Progenitor cell of endocrine pancreas (in vitro differentiated cells): Measurements from ENCODE around the gene MX2. TPM values are rescaled to one million over a fixed set of nuclear protein-coding genes. Genes with fewer than 3 reads are reported as not detected.
"Not testable (repeated sequence)": the region's sequence is repeated elsewhere in the genome, so short reads cannot be mapped to it uniquely, and the experiment has no call there.

Experiments used
- DNase-seq: peaks from one replicate; pipeline ENCODE4 v3.0.0; 2021; ENCODE audit warnings: low spot score; ENCODE audit not compliant: unreplicated experiment
- H3K27ac Mint-ChIP-seq: 2 replicates; pipeline ENCODE4 v1.8.0; 2021; ENCODE audit warnings: mild to moderate bottlenecking, moderate library complexity, mixed read lengths
- H3K27me3 Mint-ChIP-seq: 2 replicates; pipeline ENCODE4 v1.8.0; 2021; ENCODE audit warnings: mixed read lengths
- H3K36me3 Mint-ChIP-seq: 2 replicates; pipeline ENCODE4 v1.8.0; 2022; ENCODE audit warnings: mixed read lengths; ENCODE audit not compliant: insufficient read depth
- H3K4me1 Mint-ChIP-seq: 2 replicates; pipeline ENCODE4 v1.8.0; 2021; ENCODE audit warnings: low read depth, mixed read lengths
- H3K4me3 Mint-ChIP-seq: 2 replicates; pipeline ENCODE4 v1.8.0; 2021; ENCODE audit warnings: low read depth, mild to moderate bottlenecking, moderate library complexity, mixed read lengths
- H3K9me3 Mint-ChIP-seq: 2 replicates; pipeline ENCODE4 v1.8.0; 2021; ENCODE audit warnings: low read depth, mixed read lengths
- total RNA-seq: library from RNA; stranded (reverse); gene quantifications from 2 replicates; pipeline ENCODE4 v1.2.1, GENCODE V29; 2021
- TF ChIP-seq, protein P1 (sequence below): fragments of 200-600 bp; sonication (generic); IDR thresholded peaks from one replicate; pipeline ENCODE4 v1.5.0; 2021; ENCODE audit warnings: antibody characterized with exemption, mild to moderate bottlenecking; ENCODE audit not compliant: unreplicated experiment

MX2 gene
- total RNA-seq, 1 donor from 2014 or later = 0.86 TPM

DNA sequence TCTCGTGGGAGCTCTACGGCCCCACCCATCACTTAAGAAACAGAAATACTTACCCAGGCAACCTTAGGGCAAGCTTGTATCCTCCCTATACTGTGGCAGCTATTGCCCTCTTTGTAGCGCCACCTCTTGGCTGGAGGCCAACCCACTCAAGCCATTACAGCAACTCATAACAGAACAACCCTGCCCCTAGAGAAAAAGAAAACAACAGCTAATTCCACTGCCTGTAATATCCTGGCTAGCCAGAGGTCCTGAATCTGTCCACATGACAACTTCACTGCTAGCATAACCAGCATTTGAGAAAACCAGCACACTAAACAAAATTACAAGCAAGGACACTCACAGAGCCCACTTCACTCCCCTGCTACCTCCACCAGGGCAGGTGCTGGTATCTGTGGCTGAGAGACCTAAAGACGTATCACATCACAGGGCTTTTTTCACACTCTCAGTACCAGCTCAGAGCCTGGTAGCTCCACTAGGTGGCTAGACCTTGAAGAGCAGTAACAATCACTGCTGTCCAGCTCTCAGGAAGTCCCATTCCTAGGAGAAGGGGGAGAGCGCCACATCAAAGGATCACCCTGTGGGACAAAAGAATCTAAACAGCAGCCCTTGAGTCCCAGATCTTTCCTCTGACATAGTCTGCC is 49.7 kb downstream of the MX2 start:
- no peak for DNase-seq
- Mint-ChIP-seq H3K36me3 (no peaks in the 10 kb centered on the region), H3K27me3 (peaks cover 17% of the 10 kb centered on the region), H3K27ac (no peak overlapping the region), H3K4me1 (no peaks in the 10 kb centered on the region), H3K4me3 (no peak overlapping the region), H3K9me3 (peaks cover 36% of the 10 kb centered on the region)
- TF ChIP-seq, protein P1, sequence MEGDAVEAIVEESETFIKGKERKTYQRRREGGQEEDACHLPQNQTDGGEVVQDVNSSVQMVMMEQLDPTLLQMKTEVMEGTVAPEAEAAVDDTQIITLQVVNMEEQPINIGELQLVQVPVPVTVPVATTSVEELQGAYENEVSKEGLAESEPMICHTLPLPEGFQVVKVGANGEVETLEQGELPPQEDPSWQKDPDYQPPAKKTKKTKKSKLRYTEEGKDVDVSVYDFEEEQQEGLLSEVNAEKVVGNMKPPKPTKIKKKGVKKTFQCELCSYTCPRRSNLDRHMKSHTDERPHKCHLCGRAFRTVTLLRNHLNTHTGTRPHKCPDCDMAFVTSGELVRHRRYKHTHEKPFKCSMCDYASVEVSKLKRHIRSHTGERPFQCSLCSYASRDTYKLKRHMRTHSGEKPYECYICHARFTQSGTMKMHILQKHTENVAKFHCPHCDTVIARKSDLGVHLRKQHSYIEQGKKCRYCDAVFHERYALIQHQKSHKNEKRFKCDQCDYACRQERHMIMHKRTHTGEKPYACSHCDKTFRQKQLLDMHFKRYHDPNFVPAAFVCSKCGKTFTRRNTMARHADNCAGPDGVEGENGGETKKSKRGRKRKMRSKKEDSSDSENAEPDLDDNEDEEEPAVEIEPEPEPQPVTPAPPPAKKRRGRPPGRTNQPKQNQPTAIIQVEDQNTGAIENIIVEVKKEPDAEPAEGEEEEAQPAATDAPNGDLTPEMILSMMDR = no peak

DNA sequence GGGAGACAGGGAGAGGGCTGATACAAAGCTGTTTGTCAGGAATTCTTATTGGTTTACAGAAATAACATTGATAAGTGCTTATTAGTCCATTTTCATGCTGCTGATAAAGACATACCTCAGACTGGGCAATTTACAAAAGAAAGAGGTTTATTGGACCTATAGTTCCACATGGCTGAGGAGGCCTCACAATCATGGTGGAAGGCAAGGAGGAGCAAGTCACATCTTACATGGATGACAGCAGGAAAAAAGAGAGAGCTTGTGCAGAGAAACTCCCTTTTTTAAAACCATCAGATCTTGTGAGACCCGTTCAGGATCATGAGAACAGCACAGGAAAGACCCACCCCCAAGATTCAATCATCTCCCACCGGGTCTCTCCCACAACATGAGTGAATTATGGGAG is 55.7 kb downstream of the MX2 start:
- not testable (repeated sequence) for H3K4me3 Mint-ChIP-seq, H3K27ac Mint-ChIP-seq, H3K36me3 Mint-ChIP-seq, H3K27me3 Mint-ChIP-seq, DNase-seq
- peaks cover 27% of the 10 kb centered on the region for H3K9me3 Mint-ChIP-seq
- H3K4me1 Mint-ChIP-seq = peaks cover 17% of the 10 kb centered on the region

DNA sequence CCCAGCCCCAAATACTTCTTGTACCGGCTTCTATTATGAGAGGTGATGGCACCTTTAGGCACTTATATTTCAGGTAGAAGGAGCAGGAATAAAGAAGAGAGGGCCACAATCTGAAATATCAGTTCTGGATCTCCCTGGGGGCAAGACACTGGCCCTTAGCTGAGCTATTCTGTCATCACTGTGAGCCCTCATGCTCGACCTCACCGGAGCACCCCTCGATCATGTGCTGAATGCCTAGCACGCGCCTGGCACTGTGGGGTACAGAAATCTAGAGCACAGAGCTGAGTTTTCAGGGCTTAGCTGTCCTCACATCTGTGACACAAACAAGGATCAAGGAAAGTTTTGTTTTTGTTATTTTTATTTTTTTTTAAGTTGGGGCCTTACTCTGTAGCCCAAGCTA is 56.6 kb downstream of the MX2 start:
- H3K27ac Mint-ChIP-seq = no peak overlapping the region
- DNase-seq = no peak
- H3K27me3 Mint-ChIP-seq = peaks cover 2% of the 10 kb centered on the region
- H3K9me3 Mint-ChIP-seq = peaks cover 19% of the 10 kb centered on the region
- TF ChIP-seq, protein P1 = no peak
- H3K4me3 Mint-ChIP-seq = peak overlapping the region; percentile 22
- H3K4me1 Mint-ChIP-seq = peaks cover 17% of the 10 kb centered on the region
- H3K36me3 Mint-ChIP-seq = no peaks in the 10 kb centered on the region

DNA sequence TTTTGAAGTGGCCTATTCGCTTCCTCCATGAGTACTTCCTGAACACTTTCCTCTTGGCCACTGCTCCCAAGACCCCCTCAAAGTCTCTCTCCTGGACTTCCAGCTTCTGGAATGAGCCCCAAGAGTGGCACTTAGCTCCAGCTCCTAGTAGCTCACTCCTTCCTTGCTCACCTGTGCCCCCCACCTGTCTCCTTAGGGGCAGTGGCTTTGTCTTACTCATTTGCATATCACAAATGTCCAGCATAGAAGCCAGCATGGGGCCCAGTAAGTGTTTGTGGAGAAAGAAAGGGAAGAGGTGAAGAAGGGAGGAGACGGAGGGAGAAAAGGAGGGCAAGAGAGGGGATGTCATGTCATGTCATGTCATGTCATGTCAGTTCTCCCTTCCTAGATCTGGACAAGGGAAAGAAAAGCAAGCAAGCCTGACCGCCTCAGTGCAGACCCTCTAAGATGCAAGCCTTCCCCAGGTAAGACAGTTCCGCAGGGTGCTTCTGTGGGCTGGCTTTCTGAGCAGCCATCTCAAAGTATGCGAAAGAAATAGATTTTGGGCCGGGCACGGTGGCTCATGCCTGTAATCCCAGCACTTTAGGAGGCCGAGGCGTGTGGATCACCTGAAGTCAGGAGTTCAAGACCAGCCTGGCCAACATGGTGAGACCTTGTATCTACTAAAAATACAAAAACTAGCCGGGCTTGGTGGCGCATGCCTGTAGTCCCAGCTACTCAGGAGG is 57.3 kb downstream of the MX2 start:
- H3K36me3 Mint-ChIP-seq = no peaks in the 10 kb centered on the region
- H3K4me1 Mint-ChIP-seq = peaks cover 17% of the 10 kb centered on the region
- peak overlapping the region; percentile 79 for H3K4me3 Mint-ChIP-seq
- DNase-seq = no peak
- peaks cover 2% of the 10 kb centered on the region for H3K27me3 Mint-ChIP-seq
- H3K9me3 Mint-ChIP-seq = peaks cover 15% of the 10 kb centered on the region
- TF ChIP-seq, protein P1 = no peak
- H3K27ac Mint-ChIP-seq = peak overlapping the region; percentile 1

DNA sequence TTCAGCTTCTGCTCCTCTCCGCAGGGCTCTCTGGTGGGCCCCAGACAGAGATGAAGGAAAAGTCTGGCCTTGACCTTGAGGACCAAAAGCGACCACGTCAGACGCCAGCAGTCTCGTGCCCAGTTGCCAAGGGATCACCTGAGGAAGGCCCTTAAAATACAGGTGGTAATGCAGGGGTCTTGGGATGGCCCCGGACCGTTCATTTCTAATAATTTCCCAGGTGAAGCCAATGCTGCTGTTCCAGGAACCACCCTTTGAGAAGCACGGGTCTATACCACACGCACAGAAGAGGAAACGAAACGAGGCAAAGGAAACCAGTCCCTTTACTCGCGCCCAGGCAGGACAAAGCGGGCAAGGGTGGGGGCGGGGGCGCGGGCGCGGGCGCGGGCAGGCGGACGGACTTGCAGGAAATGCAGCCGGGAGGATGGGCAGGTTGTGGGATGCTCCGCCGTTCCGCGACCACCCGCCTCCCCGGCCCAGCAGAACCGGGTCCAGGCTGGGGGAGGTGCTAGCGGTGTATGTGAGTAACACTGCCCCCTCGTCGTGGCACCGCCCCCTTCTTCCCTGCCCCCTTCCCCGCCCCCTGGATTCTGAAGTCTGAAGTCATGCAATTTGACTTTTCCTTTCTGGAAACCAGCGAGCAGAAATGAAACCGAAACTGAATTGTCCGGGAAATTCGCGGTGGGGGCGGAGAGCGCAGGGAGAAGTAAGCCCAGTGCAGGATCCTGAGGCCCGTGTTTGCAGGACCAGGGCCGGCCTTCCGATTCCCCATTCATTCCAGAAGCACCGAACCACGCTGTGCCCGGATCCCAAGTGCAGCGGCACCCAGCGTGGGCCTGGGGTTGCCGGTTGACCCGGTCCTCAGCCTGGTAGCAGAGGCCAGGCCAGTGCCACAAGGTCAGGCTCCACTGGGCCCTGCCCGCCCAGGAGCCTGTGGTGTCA is 58.4 kb downstream of the MX2 start:
- Mint-ChIP-seq H3K27ac (peak overlapping the region; percentile 93), H3K9me3 (peaks cover 7% of the 10 kb centered on the region), H3K36me3 (no peaks in the 10 kb centered on the region), H3K4me3 (peak overlapping the region; percentile 79), H3K4me1 (peaks cover 17% of the 10 kb centered on the region), H3K27me3 (peaks cover 11% of the 10 kb centered on the region)
- TF ChIP-seq, protein P1 = no peak
- DNase-seq = peak; percentile 30

DNA sequence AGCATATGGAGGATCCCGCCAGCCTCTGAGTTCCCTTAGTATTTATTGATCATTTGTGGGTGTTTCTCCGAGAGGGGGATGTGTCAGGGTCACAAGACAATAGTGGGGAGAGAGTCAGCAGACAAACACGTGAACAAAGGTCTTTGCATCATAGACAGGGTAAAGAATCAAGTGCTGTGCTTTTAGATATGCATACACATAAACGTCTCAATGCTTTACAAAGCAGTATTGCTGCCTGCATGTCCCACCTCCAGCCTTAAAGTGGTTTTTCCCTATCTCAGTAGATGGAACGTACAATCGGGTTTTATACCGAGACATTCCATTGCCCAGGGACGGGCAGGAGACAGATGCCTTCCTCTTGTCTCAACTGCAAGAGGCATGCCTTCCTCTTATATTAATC is 59.2 kb downstream of the MX2 start:
- Mint-ChIP-seq H3K4me3 (peak overlapping the region; percentile 79), H3K27me3 (peaks cover 18% of the 10 kb centered on the region), H3K27ac (peak overlapping the region; percentile 90), H3K4me1 (peaks cover 17% of the 10 kb centered on the region)
- not testable (repeated sequence) for DNase-seq, H3K36me3 Mint-ChIP-seq, H3K9me3 Mint-ChIP-seq
